Astrocyte of the cerebellum (primary cell): ENCODE measurements around the gene PSMD13.

ENCODE experiments used
- DNase-seq: peaks from one replicate; pipeline ENCODE4 v3.0.0-alpha.2; 2011; ENCODE audit warnings: low read depth
- H3K4me3 ChIP-seq: 2 replicates; pipeline ENCODE4 v1.5.1; 2011; ENCODE audit warnings: mild to moderate bottlenecking, low read depth, low read length, moderate library complexity
- CTCF ChIP-seq: IDR thresholded peaks from 2 replicates; pipeline ENCODE4 v1.5.1; 2012; ENCODE audit warnings: low read length, low read depth, moderate library complexity, mild to moderate bottlenecking; ENCODE audit errors: missing control alignments
- in situ Hi-C: cut with HindIII; loops from 2 replicates; pipeline ENCODE4 v1.10.0; 2017; ENCODE audit warnings: low sequenced_read_pairs

PSMD13 gene

GRCh38 chr11:290621-291231, 54.0 kb downstream of the PSMD13 start:
- TF ChIP-seq CTCF, result no peak
- H3K4me3 ChIP-seq, result no peak overlapping the region
- in situ Hi-C loops, result no loop called here
- DNase-seq, result no peak

- no peak for DNase-seq
- H3K4me3 ChIP-seq, result no peak overlapping the region
- in situ Hi-C loops, result no loop called here
- no peak for TF ChIP-seq CTCF
Measured at GRCh38 chr11:291281-292210, 54.8 kb downstream of the PSMD13 start.

GRCh38 chr11:292211-293121, 55.7 kb downstream of the PSMD13 start:
- no peak for DNase-seq
- in situ Hi-C loops, result no loop called here
- no peak overlapping the region for H3K4me3 ChIP-seq
- no peak for TF ChIP-seq CTCF

- no peak for DNase-seq
- H3K4me3 ChIP-seq, result no peak overlapping the region
- in situ Hi-C loops, result no loop called here
- TF ChIP-seq CTCF, result no peak
Measured at GRCh38 chr11:293271-293851, 56.6 kb downstream of the PSMD13 start.

GRCh38 chr11:293852-294661, 57.3 kb downstream of the PSMD13 start:
- H3K4me3 ChIP-seq, result no peak overlapping the region
- TF ChIP-seq CTCF, result no peak
- in situ Hi-C loops, result no loop called here
- no peak for DNase-seq
